ENCODE measurements around the gene POLD2.
A peak's percentile ranks its signal among the peaks of the same experiment; 100 is the strongest.
"Not testable (repeated sequence)": the region's sequence is repeated elsewhere in the genome, so short reads cannot be mapped to it uniquely, and the experiment has no call there.

POLD2 gene

GRCh38 chr7:44133295-44133694 lies 9.9 kb upstream of the POLD2 start:
- no peak for DNase-seq (ENCODE audit: low read depth)
- no peak overlapping the region for H3K4me3 ChIP-seq (ENCODE audit: low read depth, low read length)
- TF ChIP-seq, protein P1, sequence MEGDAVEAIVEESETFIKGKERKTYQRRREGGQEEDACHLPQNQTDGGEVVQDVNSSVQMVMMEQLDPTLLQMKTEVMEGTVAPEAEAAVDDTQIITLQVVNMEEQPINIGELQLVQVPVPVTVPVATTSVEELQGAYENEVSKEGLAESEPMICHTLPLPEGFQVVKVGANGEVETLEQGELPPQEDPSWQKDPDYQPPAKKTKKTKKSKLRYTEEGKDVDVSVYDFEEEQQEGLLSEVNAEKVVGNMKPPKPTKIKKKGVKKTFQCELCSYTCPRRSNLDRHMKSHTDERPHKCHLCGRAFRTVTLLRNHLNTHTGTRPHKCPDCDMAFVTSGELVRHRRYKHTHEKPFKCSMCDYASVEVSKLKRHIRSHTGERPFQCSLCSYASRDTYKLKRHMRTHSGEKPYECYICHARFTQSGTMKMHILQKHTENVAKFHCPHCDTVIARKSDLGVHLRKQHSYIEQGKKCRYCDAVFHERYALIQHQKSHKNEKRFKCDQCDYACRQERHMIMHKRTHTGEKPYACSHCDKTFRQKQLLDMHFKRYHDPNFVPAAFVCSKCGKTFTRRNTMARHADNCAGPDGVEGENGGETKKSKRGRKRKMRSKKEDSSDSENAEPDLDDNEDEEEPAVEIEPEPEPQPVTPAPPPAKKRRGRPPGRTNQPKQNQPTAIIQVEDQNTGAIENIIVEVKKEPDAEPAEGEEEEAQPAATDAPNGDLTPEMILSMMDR (IDR thresholded peaks at IDR 0.05; ENCODE audit: low read depth, low read length, missing control alignments): no peak

DNA sequence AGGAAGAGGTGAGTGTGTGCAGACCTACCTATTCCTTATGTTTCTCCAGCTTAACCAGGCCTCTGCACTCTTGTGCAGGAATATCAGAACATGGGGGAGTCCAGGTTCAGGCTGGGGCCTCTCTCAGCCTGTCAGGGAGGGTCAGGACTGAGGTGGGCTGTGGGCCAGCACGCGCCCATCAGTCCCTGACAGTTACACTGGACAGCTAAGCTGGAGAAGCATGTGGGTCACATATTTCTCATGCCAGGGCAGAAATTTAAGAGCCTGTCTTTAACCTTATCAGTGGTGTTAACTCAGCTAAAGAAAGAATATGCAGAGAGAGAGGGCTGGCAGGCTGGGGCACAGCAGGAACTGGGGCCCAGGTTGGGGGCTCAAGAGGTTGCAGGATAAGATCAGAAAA lies 8.7 kb upstream of the POLD2 start:
- DNase-seq (ENCODE audit: low read depth): no peak
- no peak overlapping the region for H3K4me3 ChIP-seq (ENCODE audit: low read depth, low read length)
- TF ChIP-seq, protein P1 (IDR thresholded peaks at IDR 0.05; ENCODE audit: low read depth, low read length, missing control alignments): no peak

- DNase-seq (ENCODE audit: low read depth): no peak
- TF ChIP-seq, protein P1 (IDR thresholded peaks at IDR 0.05; ENCODE audit: low read depth, low read length, missing control alignments): peak; percentile 39
- H3K4me3 ChIP-seq (ENCODE audit: low read depth, low read length): no peak overlapping the region
Measured at GRCh38 chr7:44131173-44132029, 8.1 kb upstream of the POLD2 start.

GRCh38 chr7:44128721-44129582 lies 5.6 kb upstream of the POLD2 start:
- TF ChIP-seq, protein P1 (IDR thresholded peaks at IDR 0.05; ENCODE audit: low read depth, low read length, missing control alignments): no peak
- no peak for DNase-seq (ENCODE audit: low read depth)
- no peak overlapping the region for H3K4me3 ChIP-seq (ENCODE audit: low read depth, low read length)

- DNase-seq (ENCODE audit: low read depth): no peak
- no peak overlapping the region for H3K4me3 ChIP-seq (ENCODE audit: low read depth, low read length)
- TF ChIP-seq, protein P1 (IDR thresholded peaks at IDR 0.05; ENCODE audit: low read depth, low read length, missing control alignments): no peak
Measured at GRCh38 chr7:44127161-44127560, 3.8 kb upstream of the POLD2 start.

DNA sequence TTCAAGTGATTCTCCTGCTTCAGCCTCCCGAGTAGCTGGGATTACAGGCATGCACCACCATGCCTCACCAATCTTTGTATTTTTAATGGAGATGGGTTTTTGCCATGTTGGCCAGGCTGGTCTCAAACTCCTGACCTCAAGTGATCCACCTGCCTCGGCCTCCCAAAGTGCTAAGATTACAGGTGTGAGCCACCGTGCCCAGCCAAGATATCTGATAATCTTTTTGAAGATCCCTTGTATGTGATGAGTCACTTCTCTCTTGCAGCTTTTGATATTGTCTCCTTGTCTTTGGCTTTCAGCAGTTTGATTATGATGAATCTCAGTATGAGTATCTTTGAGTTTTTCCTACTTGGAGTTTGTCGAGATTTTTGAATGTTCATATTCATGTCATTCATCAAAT lies 3.2 kb upstream of the POLD2 start:
- H3K4me3 ChIP-seq (ENCODE audit: low read depth, low read length); DNase-seq (ENCODE audit: low read depth): not testable (repeated sequence)

DNA sequence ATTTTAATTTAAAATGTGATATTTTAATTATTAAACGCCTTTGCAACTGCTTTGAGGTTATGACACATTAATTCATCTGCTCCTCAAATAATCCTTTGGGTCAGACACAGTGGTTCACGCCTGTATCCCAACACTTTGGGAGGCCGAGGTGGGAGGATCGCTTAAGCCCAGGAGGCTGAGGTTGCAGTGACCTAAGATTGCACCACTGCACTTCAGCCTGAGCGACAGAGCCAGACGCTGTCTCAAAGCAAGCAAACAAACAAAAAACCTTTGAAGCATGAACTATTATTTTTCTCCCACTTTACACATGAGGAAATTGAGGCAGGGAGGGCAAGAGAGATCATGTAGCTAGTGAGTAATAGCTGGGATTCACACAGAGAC lies 1.5 kb upstream of the POLD2 start:
- TF ChIP-seq, protein P1 (IDR thresholded peaks at IDR 0.05; ENCODE audit: low read depth, low read length, missing control alignments): no peak
- DNase-seq (ENCODE audit: low read depth): no peak
- no peak overlapping the region for H3K4me3 ChIP-seq (ENCODE audit: low read depth, low read length)

All from GM12864 (cell line).